Globus pallidus (tissue), 1 donor: ENCODE results near the gene PIKFYVE.
"Not testable (repeated sequence)": the region's sequence is repeated elsewhere in the genome, so short reads cannot be mapped to it uniquely, and the experiment has no call there.

Experiments
- DNase-seq: peaks from one replicate; pipeline ENCODE4 v3.0.0-alpha.2; 2015; ENCODE audit warnings: low spot score

PIKFYVE gene

GRCh38 chr2:208255557-208256106 lies 10.4 kb upstream of the PIKFYVE start:
- DNase-seq: no peak

- DNase-seq: no peak
Observed at GRCh38 chr2:208256192-208256782, 9.8 kb upstream of the PIKFYVE start.

- DNase-seq: not testable (repeated sequence)
Observed at GRCh38 chr2:208256849-208257813, 8.9 kb upstream of the PIKFYVE start.

GRCh38 chr2:208265371-208265800 lies 669 bp upstream of the PIKFYVE start:
- no peak for DNase-seq

GRCh38 chr2:208266553-208266893 lies 468 bp downstream of the PIKFYVE start:
- no peak for DNase-seq

- no peak for DNase-seq
Observed at GRCh38 chr2:208266936-208267335, 881 bp downstream of the PIKFYVE start.

DNA sequence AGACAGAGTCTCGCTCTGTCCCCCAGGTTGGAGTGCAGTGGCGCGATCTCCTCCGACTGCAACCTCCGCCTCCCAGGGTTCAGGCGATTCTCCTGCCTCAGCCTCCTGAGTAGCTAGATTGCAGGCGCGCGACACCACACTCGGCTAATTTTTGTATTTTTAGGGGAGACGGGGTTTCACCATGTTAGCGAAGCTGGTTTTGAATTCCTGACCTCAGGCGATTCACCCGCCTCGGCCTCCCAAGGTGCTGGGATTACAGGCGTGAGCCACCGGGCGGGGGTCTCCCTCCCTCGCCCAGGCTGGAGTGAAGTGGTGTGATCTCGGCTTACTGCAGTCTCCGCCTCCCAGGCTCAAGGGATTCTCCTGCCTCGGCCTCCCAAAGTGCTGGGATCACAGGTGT lies 1.5 kb downstream of the PIKFYVE start:
- DNase-seq: not testable (repeated sequence)

DNA sequence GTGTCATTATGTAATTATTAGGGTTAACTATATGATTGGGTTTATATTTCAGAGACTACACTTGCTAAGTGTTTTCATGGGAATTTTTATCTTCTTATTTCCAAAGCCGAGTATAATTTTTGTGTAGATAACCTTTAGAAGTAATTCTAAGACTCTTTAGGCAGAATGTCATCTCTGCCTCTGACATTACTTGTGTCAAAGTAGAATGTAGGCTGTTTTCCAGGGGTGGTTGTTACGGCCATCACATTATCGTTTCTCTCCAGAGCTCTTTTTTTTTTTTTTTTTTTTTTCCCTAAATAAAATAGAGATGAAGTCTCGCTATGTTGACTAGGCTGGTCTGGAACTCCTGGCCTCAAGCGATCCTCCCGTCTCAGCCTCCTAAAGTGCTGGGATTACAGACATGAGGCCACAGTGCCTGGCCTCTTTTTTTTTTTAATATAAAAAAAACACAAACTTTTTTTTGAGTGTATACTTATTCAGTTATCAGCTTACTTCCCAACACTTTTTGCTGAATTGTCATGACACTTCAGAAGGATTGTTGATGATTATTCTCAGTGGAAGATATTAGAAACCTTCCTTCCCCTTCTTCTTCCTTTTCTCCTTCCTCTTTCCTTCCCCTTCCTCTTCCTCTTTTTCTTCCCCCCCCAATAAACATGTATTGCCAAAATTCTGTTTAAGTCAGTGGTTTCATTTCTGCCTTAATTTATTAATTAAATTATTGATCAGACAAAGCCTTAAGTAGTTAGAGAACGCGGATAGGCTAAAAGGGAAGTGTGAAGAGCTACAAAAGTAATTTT lies 2.3 kb downstream of the PIKFYVE start:
- DNase-seq: no peak

DNA sequence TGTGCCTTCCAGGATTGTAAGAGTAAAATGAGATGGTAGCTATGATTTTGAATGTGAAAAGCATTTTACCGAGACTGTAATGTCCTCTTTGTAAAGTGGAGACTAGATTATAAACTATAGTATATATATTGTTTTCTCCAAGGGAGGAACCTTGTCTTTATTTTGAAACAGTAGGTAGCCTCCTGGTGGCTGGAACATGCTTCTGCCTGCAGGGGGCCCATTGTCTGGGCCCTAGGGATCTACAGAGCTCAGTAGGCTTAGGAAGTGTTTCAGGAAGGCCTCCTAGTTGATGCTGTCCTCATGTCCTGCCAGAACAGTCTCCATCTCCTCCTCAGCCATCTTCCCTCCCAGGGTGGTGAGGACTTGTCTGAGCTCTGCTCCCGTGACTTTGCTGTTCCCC lies 3.0 kb downstream of the PIKFYVE start:
- no peak for DNase-seq

- DNase-seq: no peak
Observed at GRCh38 chr2:208274748-208275147, 8.7 kb downstream of the PIKFYVE start.

- DNase-seq: no peak
Observed at GRCh38 chr2:208278549-208278948, 12.5 kb downstream of the PIKFYVE start.

DNA sequence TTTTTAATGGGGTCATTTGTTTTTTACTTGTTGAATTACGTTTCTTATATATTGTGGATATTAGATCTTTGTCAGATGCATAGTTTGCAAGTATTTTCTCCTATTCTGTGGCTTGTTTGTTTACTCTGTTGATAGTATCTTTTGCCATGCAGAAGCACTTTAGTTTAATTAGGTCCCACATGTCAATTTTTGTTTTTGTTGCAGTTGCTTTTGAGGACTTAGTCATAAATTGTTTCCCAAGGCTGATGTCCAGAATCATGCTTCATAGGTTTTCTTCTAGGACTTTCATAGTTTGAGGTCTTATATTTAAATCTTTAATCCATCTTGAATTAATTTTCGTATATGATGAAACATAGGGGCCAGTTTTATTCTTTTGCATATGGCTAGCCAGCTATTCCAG lies 13.2 kb downstream of the PIKFYVE start:
- DNase-seq: no peak

DNA sequence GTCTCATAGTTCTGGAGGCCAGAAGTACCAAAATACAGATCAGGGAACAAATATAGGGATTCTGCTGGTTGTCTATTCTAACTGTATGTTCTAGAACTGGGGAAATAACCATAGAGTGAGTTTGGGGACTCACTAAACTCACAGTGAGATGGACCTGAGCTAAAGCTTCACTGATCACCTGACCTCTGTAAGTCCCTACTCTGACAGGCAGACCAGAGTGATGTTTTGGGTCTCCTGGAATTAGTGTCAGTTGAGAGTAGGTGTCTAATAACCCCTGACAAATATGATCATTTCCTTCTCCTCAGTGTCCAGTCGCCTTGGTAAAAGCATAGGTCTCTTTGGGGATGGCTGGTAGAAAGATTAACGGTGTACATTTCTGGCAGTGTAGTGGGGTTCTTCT lies 14.2 kb downstream of the PIKFYVE start:
- DNase-seq: no peak

- no peak for DNase-seq
Observed at GRCh38 chr2:208280933-208281332, 14.9 kb downstream of the PIKFYVE start.

GRCh38 chr2:208285853-208286252 lies 19.8 kb downstream of the PIKFYVE start:
- no peak for DNase-seq

- DNase-seq: no peak
Observed at GRCh38 chr2:208294482-208295024, 28.5 kb downstream of the PIKFYVE start.

GRCh38 chr2:208295834-208296233 lies 29.8 kb downstream of the PIKFYVE start:
- DNase-seq: no peak

DNA sequence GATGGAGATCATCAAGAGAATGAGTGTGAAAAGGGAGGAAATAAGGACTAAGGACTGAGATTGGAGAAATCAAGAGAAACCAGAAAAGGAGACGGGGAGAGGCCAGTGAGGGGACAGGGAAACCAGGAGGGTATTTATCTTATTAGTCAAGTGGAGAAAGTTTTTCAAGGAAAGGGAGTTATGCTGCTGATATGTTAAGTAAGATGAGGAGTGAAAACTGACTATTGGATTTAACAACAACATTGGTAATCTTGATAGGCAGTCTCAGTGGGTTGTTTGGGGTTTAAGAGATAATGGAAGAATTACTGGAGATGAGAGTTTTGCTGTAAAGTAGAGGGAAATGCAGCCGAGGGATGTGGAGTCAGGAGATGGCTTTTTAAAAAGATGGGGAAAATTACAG lies 30.6 kb downstream of the PIKFYVE start:
- no peak for DNase-seq

DNA sequence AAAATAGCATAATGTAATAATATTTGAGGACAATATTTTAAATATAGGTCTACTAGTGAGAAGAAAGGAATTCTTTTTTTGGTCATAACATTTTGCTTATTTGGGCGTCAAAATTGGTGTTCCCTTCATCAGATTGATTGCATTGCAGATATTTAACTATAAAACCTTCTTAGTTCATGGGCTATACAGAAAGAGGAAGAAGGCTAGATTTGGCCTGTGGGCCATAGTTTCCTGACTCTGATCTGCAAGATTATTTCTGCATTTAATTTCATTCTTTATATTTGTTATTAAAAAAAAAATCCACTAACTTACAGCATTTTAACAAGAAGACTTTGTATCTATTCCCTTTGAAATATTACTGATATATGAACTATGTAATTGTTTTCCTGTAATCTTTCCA lies 31.9 kb downstream of the PIKFYVE start:
- no peak for DNase-seq

GRCh38 chr2:208300847-208301618 lies 35.0 kb downstream of the PIKFYVE start:
- no peak for DNase-seq

DNA sequence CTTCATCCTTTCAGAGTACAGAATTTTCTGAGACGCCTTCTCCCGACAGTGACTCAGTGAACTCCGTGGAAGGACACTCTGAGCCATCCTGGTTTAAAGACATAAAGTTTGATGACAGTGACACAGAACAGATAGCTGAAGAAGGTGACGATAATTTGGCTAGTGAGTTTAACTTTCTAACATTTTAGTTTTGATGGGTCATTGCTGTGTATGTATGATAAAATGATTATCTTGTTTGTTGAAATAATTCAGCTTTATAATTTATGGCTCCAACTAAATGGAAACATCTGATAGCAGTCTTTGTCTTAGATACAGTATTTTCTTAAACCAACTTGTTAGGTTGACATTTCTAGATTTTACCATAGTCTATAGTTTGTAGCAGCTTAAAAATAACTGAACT lies 38.1 kb downstream of the PIKFYVE start:
- no peak for DNase-seq
